Gastrocnemius medialis (tissue), 4 donors: ENCODE data around the gene HTR4.

ENCODE experiments used
- CTCF ChIP-seq, 5 experiments: fragments of 450-650 bp in 3 of 5; fragments of 200-600 bp in 2 of 5; sonication (generic) in 2 of 5; IDR thresholded peaks in 4 of 5; conservative IDR thresholded peaks in 1 of 5; 1 replicate in 4 of 5; 2 replicates in 1 of 5; pipeline ENCODE4 v1.5.1; 2016 to 2019; ENCODE audit warnings: antibody characterized with exemption in 5 of 5, mild to moderate bottlenecking in 3 of 5, moderate library complexity in 3 of 5
- POLR2A ChIP-seq, 2 donors: fragments of 450-650 bp; IDR thresholded peaks; one replicate each; pipeline ENCODE4 v1.6.1; 2017; ENCODE audit warnings: antibody characterized with exemption in 2 of 2, mild to moderate bottlenecking in 2 of 2, moderate library complexity in 2 of 2

GRCh38 chr5:148433826-148434225 lies 220.5 kb downstream of the HTR4 start:
- TF ChIP-seq POLR2A (IDR thresholded peaks at IDR 0.05) = no peak
- no peak for TF ChIP-seq CTCF (IDR thresholded peaks at IDR 0.05 in 4 of 5, conservative IDR thresholded peaks at IDR 0.05 in 1 of 5)
